T-helper 22 cell (primary cell): Measurements from ENCODE around the gene CAMKK2.
"Not testable (repeated sequence)": the region's sequence is repeated elsewhere in the genome, so short reads cannot be mapped to it uniquely, and the experiment has no call there.

Experiments
- DNase-seq: peaks from one replicate; pipeline ENCODE4 v3.0.0-alpha.2; 2020; ENCODE audit warnings: low read depth

The CAMKK2 gene

DNA sequence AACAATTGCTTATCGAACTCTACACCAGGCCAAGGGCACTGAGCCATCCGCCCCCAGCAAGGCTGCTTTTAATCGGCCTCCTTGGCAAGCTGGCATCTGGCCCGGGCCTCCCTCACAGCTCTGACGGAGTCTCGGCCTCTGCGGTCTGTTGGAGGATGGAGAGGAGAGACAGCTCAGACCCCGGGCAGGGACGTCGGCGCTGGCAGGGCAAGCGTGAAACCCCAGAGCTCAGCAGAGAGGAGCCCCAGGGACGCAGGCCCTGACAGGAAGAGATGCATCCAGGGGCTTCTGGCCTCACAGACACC, 17.5 kb downstream of the CAMKK2 start:
- DNase-seq: no peak

DNA sequence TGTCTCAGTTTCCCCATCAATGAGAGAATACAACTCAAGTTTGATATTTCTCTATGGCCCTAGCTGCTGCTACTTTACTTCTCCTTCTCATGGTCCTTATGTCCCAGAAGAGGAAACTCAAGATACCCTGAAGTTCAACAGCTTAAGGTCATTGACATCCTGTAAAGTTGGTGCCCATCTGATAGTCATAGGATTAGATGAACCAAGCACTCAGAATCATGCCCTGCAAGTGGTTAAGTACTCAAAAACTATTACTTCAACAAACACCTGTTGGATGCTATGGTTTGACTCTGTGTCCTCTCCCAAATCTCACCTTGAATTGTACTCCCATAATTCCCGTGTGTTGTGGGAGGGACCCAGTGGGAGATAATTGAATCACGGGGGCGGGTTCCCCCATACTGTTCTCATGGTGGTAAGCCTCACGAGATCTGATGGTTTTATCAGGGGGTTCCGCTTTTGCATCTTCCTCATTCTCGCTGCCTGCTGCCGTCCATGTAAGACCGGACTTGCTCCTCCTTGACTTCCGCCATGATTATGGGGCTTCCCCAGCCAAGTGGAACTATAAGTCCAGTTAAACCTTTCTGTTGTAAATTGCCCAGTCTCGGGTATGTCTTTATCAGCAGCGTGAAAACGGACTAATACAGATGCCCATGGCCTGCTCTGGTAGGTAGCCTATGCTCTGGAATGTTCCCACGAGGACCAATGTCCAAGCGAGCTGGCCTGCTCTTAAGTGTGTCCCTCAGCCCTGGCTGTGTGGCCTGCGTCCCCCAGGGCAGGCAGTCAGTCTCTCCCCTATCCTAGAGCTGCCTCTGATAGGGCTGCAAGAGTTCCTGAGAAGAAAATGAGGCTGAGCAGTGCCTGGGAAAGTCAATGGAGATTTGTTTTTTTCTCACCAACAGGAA, 18.1 kb downstream of the CAMKK2 start:
- DNase-seq: no peak

- no peak for DNase-seq
Measured at GRCh38 chr12:121277374-121277759, 19.1 kb downstream of the CAMKK2 start.

GRCh38 chr12:121274036-121274763, 22.3 kb downstream of the CAMKK2 start:
- no peak for DNase-seq

GRCh38 chr12:121273364-121273896, 23.1 kb downstream of the CAMKK2 start:
- DNase-seq: no peak

GRCh38 chr12:121267822-121268221, 28.7 kb downstream of the CAMKK2 start:
- no peak for DNase-seq

- DNase-seq: no peak
Measured at GRCh38 chr12:121264951-121265515, 31.5 kb downstream of the CAMKK2 start.

- DNase-seq: no peak
Measured at GRCh38 chr12:121264135-121264534, 32.4 kb downstream of the CAMKK2 start.

DNA sequence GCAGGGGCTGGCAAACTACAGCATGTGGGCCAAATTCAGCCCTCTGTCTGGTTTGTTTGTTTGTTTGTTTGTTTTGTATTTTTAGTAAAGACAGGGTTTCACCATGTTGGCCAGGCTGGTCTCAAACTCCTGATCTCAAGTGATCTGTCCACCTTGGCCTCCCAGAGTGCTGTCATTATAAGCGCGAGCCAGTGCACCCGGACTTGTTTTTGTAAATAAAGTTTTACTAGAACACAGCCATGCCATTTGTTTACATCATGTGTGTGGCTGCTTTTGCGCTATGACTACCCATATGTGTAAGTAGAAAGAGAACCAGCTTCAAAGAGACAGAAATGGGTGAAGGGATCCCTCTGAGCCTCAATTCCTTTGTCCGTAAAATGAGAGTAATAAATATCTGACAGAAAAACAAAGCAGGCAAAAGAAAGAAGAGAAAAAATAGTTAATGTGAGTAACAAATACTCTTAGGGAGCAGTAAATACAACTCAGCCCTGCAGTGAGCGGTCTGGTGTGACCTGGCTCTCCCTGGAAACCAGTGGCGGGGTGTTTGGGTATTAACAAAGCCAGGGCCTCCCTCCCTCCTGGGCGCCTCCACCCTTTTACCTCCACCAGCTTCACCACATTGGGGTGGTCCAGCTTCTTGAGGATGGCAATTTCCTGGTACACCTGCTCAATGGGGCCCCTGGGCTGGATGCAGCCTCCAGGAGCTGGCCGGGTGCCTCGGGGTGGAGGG, 33.1 kb downstream of the CAMKK2 start:
- no peak for DNase-seq

- no peak for DNase-seq
Measured at GRCh38 chr12:121261398-121261797, 35.1 kb downstream of the CAMKK2 start.

GRCh38 chr12:121260091-121260490, 36.4 kb downstream of the CAMKK2 start:
- DNase-seq: no peak

GRCh38 chr12:121259074-121259473, 37.4 kb downstream of the CAMKK2 start:
- DNase-seq: no peak

GRCh38 chr12:121257704-121258449, 38.6 kb downstream of the CAMKK2 start:
- DNase-seq: not testable (repeated sequence)

GRCh38 chr12:121255433-121255832, 41.1 kb downstream of the CAMKK2 start:
- no peak for DNase-seq

DNA sequence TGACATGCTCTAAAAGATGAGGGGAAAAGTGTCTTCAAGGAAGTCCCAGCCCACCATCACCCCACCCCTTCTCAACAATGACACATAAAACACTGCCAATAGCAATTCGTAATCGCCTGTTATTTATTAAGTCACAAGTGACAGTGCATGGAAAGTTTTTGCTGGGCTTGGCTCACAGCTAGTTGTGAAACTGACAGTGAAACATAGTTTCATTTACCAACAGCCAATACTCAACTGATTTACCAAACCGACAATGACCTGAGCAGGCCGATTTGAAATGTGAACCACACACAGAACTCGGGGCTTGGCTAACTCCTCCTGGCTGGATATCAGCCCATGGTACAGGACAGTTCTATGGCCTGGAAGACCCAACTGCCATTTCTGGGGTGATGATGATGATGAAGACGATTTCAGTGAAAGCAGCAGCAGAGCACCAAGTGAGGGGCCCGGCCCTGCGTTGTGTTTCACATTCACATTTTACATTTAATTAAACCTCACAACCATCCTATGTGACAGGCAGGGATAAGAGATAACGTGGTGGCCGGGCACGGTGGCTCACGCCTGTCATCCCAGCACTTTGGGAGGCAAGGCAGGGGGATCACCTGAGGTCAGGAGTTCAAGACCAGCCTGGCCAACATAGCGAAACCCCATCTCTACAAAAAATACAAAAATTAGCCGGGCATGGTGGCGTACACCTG, 42.7 kb downstream of the CAMKK2 start:
- DNase-seq: no peak

DNA sequence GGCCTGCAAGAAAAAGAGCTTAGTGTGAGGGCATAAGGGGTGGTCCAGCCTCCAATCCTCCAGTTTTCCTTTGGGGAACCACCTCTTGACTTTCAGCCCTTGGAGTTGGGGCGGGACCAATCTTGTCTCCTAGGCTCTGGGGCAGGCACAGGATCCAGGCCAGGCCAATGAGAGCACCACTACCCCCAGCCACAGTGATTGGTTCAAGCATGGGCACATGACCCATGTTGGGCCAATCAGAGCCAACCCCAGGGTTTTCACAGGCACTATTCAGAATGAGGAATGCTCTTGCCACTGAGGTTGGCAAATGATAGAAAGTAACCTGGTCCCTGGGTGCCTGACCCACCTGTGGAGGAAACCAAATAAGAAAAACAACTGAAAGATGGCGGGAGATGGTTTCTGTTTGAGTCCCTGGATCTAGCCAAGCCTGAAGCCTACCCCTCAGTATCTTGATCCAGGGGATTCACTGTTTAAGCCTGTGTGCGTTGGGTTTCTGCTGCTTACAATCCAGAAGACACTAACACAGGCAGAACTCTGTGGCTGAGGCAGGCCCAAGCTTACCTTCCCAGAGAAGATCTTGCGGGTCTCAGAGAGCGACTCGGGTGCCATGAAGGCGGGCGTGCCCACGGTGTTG, 43.7 kb downstream of the CAMKK2 start:
- DNase-seq: no peak

GRCh38 chr12:121251838-121252237, 44.7 kb downstream of the CAMKK2 start:
- DNase-seq: no peak

GRCh38 chr12:121250359-121250758, 46.1 kb downstream of the CAMKK2 start:
- no peak for DNase-seq

- no peak for DNase-seq
Measured at GRCh38 chr12:121248622-121249021, 47.9 kb downstream of the CAMKK2 start.

DNA sequence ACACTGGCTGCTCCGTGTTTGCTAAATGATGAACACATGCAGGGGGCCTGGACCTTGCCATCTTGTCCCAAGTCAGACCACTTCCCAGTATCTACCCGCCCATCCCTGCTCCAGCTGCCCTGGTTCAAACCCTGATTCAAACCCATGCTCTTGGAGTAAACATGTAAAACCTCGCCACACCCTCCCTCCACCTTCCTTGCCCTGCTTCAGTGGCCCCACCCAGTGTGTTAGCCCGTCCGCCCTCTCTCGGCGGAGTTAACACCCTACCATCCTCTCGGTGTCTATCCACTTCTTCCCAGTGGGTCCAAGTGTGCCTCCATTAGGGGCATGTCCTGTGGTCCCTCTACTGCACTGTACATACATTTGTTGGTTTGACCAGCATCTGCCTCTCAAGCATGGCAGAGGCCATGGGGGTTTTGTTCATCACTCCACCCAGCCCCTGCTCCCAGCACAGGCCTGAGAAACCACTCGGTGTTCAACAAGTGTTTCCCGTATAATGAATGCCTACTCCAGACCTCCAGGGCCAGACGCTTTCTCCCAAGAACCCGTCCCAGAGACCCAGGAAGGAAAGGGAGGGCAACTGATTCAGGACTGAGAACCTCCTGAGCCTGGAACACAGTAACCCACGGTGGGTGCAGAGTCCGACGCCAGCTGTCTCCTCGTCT, 49.5 kb downstream of the CAMKK2 start:
- no peak for DNase-seq
